Neuronal stem cell (in vitro differentiated cells): ENCODE measurements around the gene MYPN.
A peak's percentile ranks its signal among the peaks of the same experiment; 100 is the strongest.
"Not testable (repeated sequence)": the region's sequence is repeated elsewhere in the genome, so short reads cannot be mapped to it uniquely, and the experiment has no call there.

Experiments
- DNase-seq: peaks from one replicate; pipeline ENCODE4 v3.0.0-alpha.2; 2013; ENCODE audit warnings: low spot score
- H2AFZ ChIP-seq: one replicate; pipeline ENCODE4 v1.6.1; 2013; ENCODE audit warnings: mild to moderate bottlenecking, low read length, inconsistent platforms
- H2AK5ac ChIP-seq: 2 replicates; pipeline ENCODE4 v1.6.1; 2013; ENCODE audit warnings: low read depth, mild to moderate bottlenecking, inconsistent platforms, low read length, moderate library complexity, mixed read lengths
- H2BK120ac ChIP-seq: 2 replicates; pipeline ENCODE4 v1.6.1; 2013; ENCODE audit warnings: low read depth, mild to moderate bottlenecking, inconsistent platforms, low read length, moderate library complexity, mixed read lengths
- H2BK12ac ChIP-seq: one replicate; pipeline ENCODE4 v1.6.1; 2013; ENCODE audit warnings: low read length, inconsistent platforms
- H2BK15ac ChIP-seq: 2 replicates; pipeline ENCODE4 v1.6.1; 2013; ENCODE audit warnings: mild to moderate bottlenecking, low read length, inconsistent platforms, mixed read lengths
- H2BK5ac ChIP-seq: one replicate; pipeline ENCODE4 v1.6.1; 2013; ENCODE audit warnings: inconsistent platforms, mild to moderate bottlenecking, low read length, moderate library complexity
- H3K14ac ChIP-seq: one replicate; pipeline ENCODE4 v1.6.1; 2013; ENCODE audit warnings: low read length, inconsistent platforms
- H3K18ac ChIP-seq: 2 replicates; pipeline ENCODE4 v1.6.1; 2013; ENCODE audit warnings: low read length, inconsistent platforms
- H3K23ac ChIP-seq: 2 replicates; pipeline ENCODE4 v1.6.1; 2013; ENCODE audit warnings: low read depth, mild to moderate bottlenecking, mixed read lengths, low read length, inconsistent platforms; ENCODE audit not compliant: poor library complexity
- H3K27ac ChIP-seq: replicated peaks from 3 replicates; pipeline ENCODE4 v1.5.1; 2013; ENCODE audit warnings: low read length, inconsistent platforms
- H3K27me3 ChIP-seq, 3 experiments: 2 replicates each; pipeline ENCODE4 v1.6.1; 2013; ENCODE audit warnings: low read length in 3 of 3, mild to moderate bottlenecking in 2 of 3, inconsistent platforms in 1 of 3, low read depth in 1 of 3, mixed read lengths in 1 of 3, moderate library complexity in 1 of 3; ENCODE audit not compliant: control insufficient read depth in 3 of 3, insufficient read depth in 3 of 3
- H3K36me3 ChIP-seq, 2 donors: replicated peaks in 1 of 2; 2 replicates each; pipeline ENCODE4 v1.6.1; 2013; ENCODE audit warnings: low read length in 2 of 2; ENCODE audit not compliant: control insufficient read depth in 2 of 2, insufficient read depth in 2 of 2
- H3K4ac ChIP-seq: 2 replicates; pipeline ENCODE4 v1.6.1; 2013; ENCODE audit warnings: inconsistent platforms, mild to moderate bottlenecking, low read length, moderate library complexity
- H3K4me1 ChIP-seq, 2 donors: 1 replicate in 1 of 2; 2 replicates in 1 of 2; pipeline ENCODE4 v1.6.1; 2013; ENCODE audit warnings: low read length in 2 of 2, low read depth in 1 of 2; ENCODE audit not compliant: control insufficient read depth in 2 of 2, insufficient read depth in 1 of 2
- H3K4me2 ChIP-seq: one replicate; pipeline ENCODE4 v1.6.1; 2013; ENCODE audit warnings: mild to moderate bottlenecking, low read length, inconsistent platforms; ENCODE audit not compliant: insufficient read depth, poor library complexity, severe bottlenecking
- H3K4me3 ChIP-seq, 2 donors: 2 replicates each; pipeline ENCODE4 v1.5.1; 2013; ENCODE audit warnings: low read length in 2 of 2, mild to moderate bottlenecking in 2 of 2, inconsistent platforms in 1 of 2, moderate library complexity in 1 of 2
- H3K79me1 ChIP-seq: one replicate; pipeline ENCODE4 v1.6.1; 2013; ENCODE audit warnings: low read depth, mild to moderate bottlenecking, inconsistent platforms, low read length, moderate library complexity
- H3K9ac ChIP-seq: one replicate; pipeline ENCODE4 v1.6.1; 2013; ENCODE audit warnings: mild to moderate bottlenecking, low read depth, low read length, inconsistent platforms; ENCODE audit not compliant: poor library complexity
- H3K9me3 ChIP-seq, 2 donors: replicated peaks in 1 of 2; 2 replicates each; pipeline versions ENCODE3 to v1.6.1; 2013; ENCODE audit warnings: low read length in 2 of 2, mild to moderate bottlenecking in 2 of 2, inconsistent platforms in 1 of 2, low read depth in 1 of 2, mixed read lengths in 1 of 2, moderate library complexity in 1 of 2; ENCODE audit not compliant: control insufficient read depth in 2 of 2, insufficient read depth in 1 of 2
- H4K8ac ChIP-seq: one replicate; pipeline ENCODE4 v1.6.1; 2013; ENCODE audit warnings: low read depth, mild to moderate bottlenecking, inconsistent platforms, low read length, moderate library complexity
- H4K91ac ChIP-seq: one replicate; pipeline ENCODE4 v1.6.1; 2013; ENCODE audit warnings: low read length, low read depth, mild to moderate bottlenecking, inconsistent platforms; ENCODE audit not compliant: poor library complexity
- WGBS, 2 donors: extraction: QIAGEN DNeasy Blood & Tissue Kit; methylation state at CpG; one replicate each; pipeline ENCODE4 v1.1.7; 2013; ENCODE audit warnings: missing lambda C conversion rate in 2 of 2, mixed read lengths in 1 of 2; ENCODE audit not compliant: insufficient read length in 2 of 2, insufficient replicate concordance in 1 of 2; ENCODE audit errors: extremely low coverage in 2 of 2; 5-methylcytosine and 5-hydroxymethylcytosine counted together

The MYPN gene

DNA sequence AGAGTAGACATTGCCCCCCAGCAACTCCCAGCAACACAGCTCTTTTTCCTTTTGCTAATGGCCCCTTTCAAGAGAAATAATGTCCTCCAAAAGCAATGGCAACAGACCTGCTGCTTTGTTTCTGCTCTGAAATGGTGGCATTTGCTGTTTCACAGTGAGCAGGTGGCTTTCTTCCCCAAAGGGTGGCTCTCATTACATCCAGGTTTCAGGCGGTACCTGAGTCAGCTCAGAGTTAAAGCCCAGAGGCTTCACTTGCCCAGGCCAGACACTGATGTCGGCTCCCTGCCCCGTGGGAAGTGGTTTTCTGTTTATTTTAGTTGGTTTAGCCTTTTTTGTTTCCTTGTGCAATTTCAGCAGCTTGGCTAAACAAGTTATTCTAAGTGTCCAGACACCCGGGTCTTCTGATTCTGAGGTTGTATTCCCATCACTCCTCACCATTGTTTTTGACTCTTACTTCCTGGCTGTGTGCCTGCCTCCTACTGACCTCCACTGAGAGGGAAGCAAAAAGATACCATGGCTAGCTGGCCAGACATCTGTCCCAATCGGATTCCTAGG, 130.4 kb downstream of the MYPN start:
- H3K4me1 ChIP-seq: peaks cover 0 to 2% of the 10 kb centered on the region in 2 donors
- no peak overlapping the region for H3K4me3 ChIP-seq
- H4K8ac ChIP-seq: no peak overlapping the region
- peak overlapping the region; percentile 9 for H2AFZ ChIP-seq
- H2BK120ac ChIP-seq: no peak overlapping the region
- no peak overlapping the region for H4K91ac ChIP-seq
- H3K23ac ChIP-seq: no peak overlapping the region
- H3K79me1 ChIP-seq: no peaks in the 10 kb centered on the region
- H2BK5ac ChIP-seq: no peak overlapping the region
- H2BK12ac ChIP-seq: no peak overlapping the region
- no peaks in the 10 kb centered on the region for H3K9me3 ChIP-seq
- no peak overlapping the region for H2AK5ac ChIP-seq
- no peak overlapping the region for H2BK15ac ChIP-seq
- no peak overlapping the region for H3K27ac ChIP-seq
- H3K9ac ChIP-seq: no peak overlapping the region
- no peak overlapping the region for H3K4me2 ChIP-seq
- H3K14ac ChIP-seq: no peak overlapping the region
- DNase-seq: no peak
- WGBS, 2 donors: no CpG with 5 or more reads among the region's 5 CpGs
- no peak overlapping the region for H3K4ac ChIP-seq
- H3K18ac ChIP-seq: no peak overlapping the region
- H3K36me3 ChIP-seq: no peaks in the 10 kb centered on the region
- H3K27me3 ChIP-seq: peaks cover 0 to 6% (median 0%) of the 10 kb centered on the region in 3 experiments

DNA sequence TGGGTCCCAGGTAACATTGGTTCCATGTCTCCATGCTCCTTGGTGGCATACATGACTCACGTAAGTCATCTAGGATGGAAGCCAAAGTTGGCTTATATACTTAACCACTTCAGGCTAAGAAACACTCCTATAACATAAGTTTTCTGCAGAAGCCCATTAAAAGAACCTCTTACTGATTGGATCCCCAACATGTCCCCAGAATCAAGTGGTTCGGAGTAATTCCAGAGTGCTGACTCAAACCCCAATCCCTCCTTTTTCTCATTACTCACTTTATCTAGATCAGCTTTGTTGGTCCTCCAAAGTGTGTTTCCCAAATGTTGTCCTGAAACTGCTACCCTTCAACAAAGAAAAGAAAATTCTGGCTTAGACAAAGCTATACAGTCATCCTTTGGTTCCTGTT, 132.8 kb downstream of the MYPN start:
- no peak overlapping the region for H3K18ac ChIP-seq
- H3K23ac ChIP-seq: no peak overlapping the region
- H3K27me3 ChIP-seq: peaks cover 0 to 6% (median 0%) of the 10 kb centered on the region in 3 experiments
- H4K91ac ChIP-seq: peak overlapping the region; percentile 22
- H3K4me3 ChIP-seq: no peak overlapping the region
- H3K27ac ChIP-seq: no peak overlapping the region
- H3K14ac ChIP-seq: no peak overlapping the region
- no peak overlapping the region for H2AFZ ChIP-seq
- H3K79me1 ChIP-seq: no peaks in the 10 kb centered on the region
- no peak overlapping the region for H2BK15ac ChIP-seq
- no peaks in the 10 kb centered on the region for H3K9me3 ChIP-seq
- H3K4ac ChIP-seq: no peak overlapping the region
- no peak overlapping the region for H2BK12ac ChIP-seq
- H2AK5ac ChIP-seq: no peak overlapping the region
- H3K9ac ChIP-seq: no peak overlapping the region
- no peak overlapping the region for H2BK120ac ChIP-seq
- peaks cover 0 to 2% of the 10 kb centered on the region in 2 donors for H3K4me1 ChIP-seq
- H4K8ac ChIP-seq: no peak overlapping the region
- DNase-seq: no peak
- no peak overlapping the region for H3K4me2 ChIP-seq
- H3K36me3 ChIP-seq: no peaks in the 10 kb centered on the region
- H2BK5ac ChIP-seq: no peak overlapping the region
- WGBS, 2 donors: no CpG with 5 or more reads among the region's 2 CpGs

DNA sequence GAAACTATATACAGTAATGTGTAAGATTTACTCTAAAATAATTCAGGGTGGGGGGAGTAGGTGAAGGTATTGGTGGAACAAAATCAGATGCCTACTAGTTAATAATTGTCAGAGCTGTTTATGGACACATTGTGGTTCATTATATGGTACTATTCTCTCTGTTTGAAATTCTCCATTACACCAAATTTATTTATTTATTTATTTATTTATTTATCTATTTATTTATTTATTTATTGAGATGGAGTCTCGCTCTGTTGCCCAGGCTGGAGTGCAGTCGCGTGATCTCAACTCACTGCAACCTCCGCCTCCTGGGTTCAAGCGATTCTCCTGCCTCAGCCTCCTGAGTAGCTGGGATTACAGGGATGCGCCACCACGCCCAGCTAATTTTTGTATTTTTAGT, 137.1 kb downstream of the MYPN start:
- not testable (repeated sequence) for H3K18ac ChIP-seq, H3K9me3 ChIP-seq, H3K14ac ChIP-seq, H4K91ac ChIP-seq, H4K8ac ChIP-seq, H3K27ac ChIP-seq, H2BK120ac ChIP-seq, H2AFZ ChIP-seq, H3K4me2 ChIP-seq, H2AK5ac ChIP-seq, H3K9ac ChIP-seq, H3K4me3 ChIP-seq, H3K79me1 ChIP-seq, H3K36me3 ChIP-seq, H2BK12ac ChIP-seq, H3K23ac ChIP-seq, H3K4me1 ChIP-seq, H2BK5ac ChIP-seq, H2BK15ac ChIP-seq, H3K4ac ChIP-seq, DNase-seq
- H3K27me3 ChIP-seq: peaks cover 0 to 19% (median 0%) of the 10 kb centered on the region in 3 experiments
- WGBS, 2 donors: no CpG with 5 or more reads among the region's 7 CpGs

DNA sequence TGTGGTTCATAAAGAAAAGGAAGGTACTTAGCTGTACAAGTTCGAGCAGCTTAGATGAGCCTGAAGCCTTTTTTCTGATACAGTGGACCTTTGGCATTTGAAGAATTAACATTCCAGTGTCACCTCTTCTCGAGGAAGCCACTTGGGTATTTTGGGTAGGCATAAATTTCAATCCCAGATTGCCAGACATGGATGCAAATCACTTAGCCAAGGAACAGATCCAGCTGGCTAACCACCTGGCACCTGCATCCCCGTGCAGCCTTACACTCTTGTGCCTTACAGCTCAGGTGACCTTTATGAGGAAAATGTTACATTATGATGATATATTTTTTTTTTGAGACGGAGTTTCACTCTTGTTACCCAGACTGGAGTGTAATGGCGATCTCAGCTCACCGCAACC, 138.6 kb downstream of the MYPN start:
- H2BK120ac ChIP-seq: no peak overlapping the region
- H3K4me2 ChIP-seq: no peak overlapping the region
- H3K4me1 ChIP-seq: peaks cover 0 to 11% of the 10 kb centered on the region in 2 donors
- H4K91ac ChIP-seq: no peak overlapping the region
- H2AK5ac ChIP-seq: no peak overlapping the region
- no peak overlapping the region for H3K27ac ChIP-seq
- H3K23ac ChIP-seq: no peak overlapping the region
- no peak overlapping the region for H3K4ac ChIP-seq
- no peak overlapping the region for H2BK15ac ChIP-seq
- no peaks in the 10 kb centered on the region for H3K79me1 ChIP-seq
- H3K36me3 ChIP-seq: no peaks in the 10 kb centered on the region
- DNase-seq: no peak
- H3K27me3 ChIP-seq: peaks cover 0 to 31% (median 0%) of the 10 kb centered on the region in 3 experiments
- H2AFZ ChIP-seq: no peak overlapping the region
- H3K9me3 ChIP-seq: no peaks in the 10 kb centered on the region
- H3K9ac ChIP-seq: no peak overlapping the region
- no peak overlapping the region for H2BK12ac ChIP-seq
- no peak overlapping the region for H4K8ac ChIP-seq
- no peak overlapping the region for H2BK5ac ChIP-seq
- no peak overlapping the region for H3K4me3 ChIP-seq
- H3K14ac ChIP-seq: no peak overlapping the region
- no peak overlapping the region for H3K18ac ChIP-seq
- no CpG with 5 or more reads among the region's 6 CpGs for WGBS, 2 donors
